ENCODE results near the gene DDAH2. TPM values are rescaled to one million over a fixed set of nuclear protein-coding genes. Genes with fewer than 3 reads are reported as not detected.

Gene DDAH2
- total and polyA plus RNA-seq, 10 of the 15 experiments (the other 5 are each of a cell fraction or from before 2014, with no cell fraction given) = 0.35 to 9.9 (median 6.2) TPM

- 97% methylated on average over 6 of the region's 6 CpGs for WGBS (ENCODE audit: insufficient coverage, insufficient replicate concordance, low lambda C conversion rate, missing lambda C conversion rate)
- TF ChIP-seq ASH2L (IDR thresholded peaks at IDR 0.05; ENCODE audit: borderline replicate concordance, low read depth) = no peak
- Histone ChIP-seq H4K20me1 (ENCODE audit: control insufficient read depth, insufficient read depth) (no peaks in the 10 kb centered on the region), H3K27me3 (replicated peaks in 1 of 2; ENCODE audit: control insufficient read depth in 2 of 2, insufficient read depth in 2 of 2, low read length in 1 of 2) (no peaks in the 10 kb centered on the region), H3K27ac (ENCODE audit: control insufficient read depth, insufficient read depth) (no peak overlapping the region), H3K4me2 (ENCODE audit: control insufficient read depth, insufficient read depth) (no peak overlapping the region), H3K4me3 (no peak overlapping the region), H2AFZ (ENCODE audit: control insufficient read depth, low read depth, low read length) (no peak overlapping the region), H3K9ac (ENCODE audit: control insufficient read depth, insufficient read depth, low read length) (no peak overlapping the region), H3K36me3 (ENCODE audit: control insufficient read depth in 2 of 2, insufficient read depth in 2 of 2, low read length in 1 of 2) (peaks cover 15 to 41% of the 10 kb centered on the region in 2 experiments), H3K4me1 (ENCODE audit: control insufficient read depth, insufficient read depth, low read length) (no peaks in the 10 kb centered on the region), H3K9me3 (replicated peaks; ENCODE audit: control insufficient read depth, insufficient read depth, low read length) (no peaks in the 10 kb centered on the region), H3K79me2 (ENCODE audit: control insufficient read depth, insufficient read depth, low read length) (no peaks in the 10 kb centered on the region)
- ChIA-PET CTCF (interaction anchor here (2.2 to 2.3 kb wide), 2 partner anchors 69 to 140 kb away, joined by 5 to 7 read pairs; no protein-coding TSS in a partner anchor), SMC1A (ENCODE audit: uncharacterized antibody, unreplicated experiment) (interaction anchor here (0.7 to 0.8 kb wide), 2 partner anchors 139 to 173 kb away, joined by 3 to 4 read pairs; no protein-coding TSS in a partner anchor), RAD21 (ENCODE audit: unreplicated experiment) (no interaction called here), POLR2A (interaction anchor here (0.8 kb wide), 1 partner anchor 140 kb away, joined by 7 read pairs; no protein-coding TSS in a partner anchor)
- no peak for ATAC-seq
- FAIRE-seq = no peak
- no peak for DNase-seq (ENCODE audit: low read depth, low spot score)
- in situ Hi-C loops (cut with MboI) = no loop called here
- intact Hi-C loops (cut with micrococcal nuclease; ENCODE audit: unreplicated experiment) = no loop called here
- BruUV-seq (replicated peaks) = no TSS peak
Measured at GRCh38 chr6:31691078-31691463, 38.0 kb downstream of the DDAH2 start.

- no peak overlapping the region for H3K9ac ChIP-seq (ENCODE audit: control insufficient read depth, insufficient read depth, low read length)
- TF ChIP-seq MYC (IDR thresholded peaks at IDR 0.05; ENCODE audit: insufficient read depth, insufficient read length, insufficient replicate concordance, low read length, severe bottlenecking) (no peak), BCL11A (IDR thresholded peaks at IDR 0.05; ENCODE audit: low read depth, low read length) (no peak), CBX5 (IDR thresholded peaks at IDR 0.05; ENCODE audit: low read depth) (no peak), KAT2A (conservative IDR thresholded peaks at IDR 0.05; ENCODE audit: control insufficient read depth, low read depth, low read length) (no peak), PAX8 (IDR thresholded peaks at IDR 0.05) (no peak), ZNF622 (IDR thresholded peaks at IDR 0.05) (no peak), EZH2 (IDR thresholded peaks at IDR 0.05; ENCODE audit: borderline replicate concordance, control insufficient read depth, low read depth, low read length) (no peak), HDGF (IDR thresholded peaks at IDR 0.05) (no peak), RCOR1 (conservative IDR thresholded peaks at IDR 0.05; ENCODE audit: low read depth, low read length) (no peak), ZZZ3 (IDR thresholded peaks at IDR 0.05; ENCODE audit: control insufficient read depth, insufficient read length, low read depth) (no peak), SMC3 (IDR thresholded peaks at IDR 0.05; ENCODE audit: borderline replicate concordance, low read length) (no peak), KLF5 (IDR thresholded peaks at IDR 0.05; ENCODE audit: partially characterized antibody) (no peak)
- TF ChIP-seq, protein P1, sequence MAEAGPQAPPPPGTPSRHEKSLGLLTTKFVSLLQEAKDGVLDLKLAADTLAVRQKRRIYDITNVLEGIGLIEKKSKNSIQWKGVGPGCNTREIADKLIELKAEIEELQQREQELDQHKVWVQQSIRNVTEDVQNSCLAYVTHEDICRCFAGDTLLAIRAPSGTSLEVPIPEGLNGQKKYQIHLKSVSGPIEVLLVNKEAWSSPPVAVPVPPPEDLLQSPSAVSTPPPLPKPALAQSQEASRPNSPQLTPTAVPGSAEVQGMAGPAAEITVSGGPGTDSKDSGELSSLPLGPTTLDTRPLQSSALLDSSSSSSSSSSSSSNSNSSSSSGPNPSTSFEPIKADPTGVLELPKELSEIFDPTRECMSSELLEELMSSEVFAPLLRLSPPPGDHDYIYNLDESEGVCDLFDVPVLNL (IDR thresholded peaks at IDR 0.05; ENCODE audit: low read depth, low read length) = no peak
- TF ChIP-seq, protein P2, sequence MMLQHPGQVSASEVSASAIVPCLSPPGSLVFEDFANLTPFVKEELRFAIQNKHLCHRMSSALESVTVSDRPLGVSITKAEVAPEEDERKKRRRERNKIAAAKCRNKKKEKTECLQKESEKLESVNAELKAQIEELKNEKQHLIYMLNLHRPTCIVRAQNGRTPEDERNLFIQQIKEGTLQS (IDR thresholded peaks at IDR 0.05; ENCODE audit: borderline replicate concordance, extremely low read depth, low read depth, low read length) = no peak
Measured at GRCh38 chr6:31690231-31691077, 38.6 kb downstream of the DDAH2 start.

More at GRCh38 chr6:31690231-31691077, 38.6 kb downstream of the DDAH2 start:
- H2AFZ ChIP-seq (ENCODE audit: control insufficient read depth, low read depth, low read length) = no peak overlapping the region
- peaks cover 15 to 41% of the 10 kb centered on the region in 2 experiments for H3K36me3 ChIP-seq (ENCODE audit: control insufficient read depth in 2 of 2, insufficient read depth in 2 of 2, low read length in 1 of 2)
- no peaks in the 10 kb centered on the region for H3K9me3 ChIP-seq (replicated peaks; ENCODE audit: control insufficient read depth, insufficient read depth, low read length)
- H3K79me2 ChIP-seq (ENCODE audit: control insufficient read depth, insufficient read depth, low read length) = no peaks in the 10 kb centered on the region
- H3K4me1 ChIP-seq (ENCODE audit: control insufficient read depth, insufficient read depth, low read length) = no peaks in the 10 kb centered on the region
- SMC1A ChIA-PET (ENCODE audit: uncharacterized antibody, unreplicated experiment) = interaction anchor here (0.7 to 0.8 kb wide), 3 partner anchors 11 to 173 kb away, joined by 3 to 4 read pairs (median 3); no protein-coding TSS in a partner anchor
- RAD21 ChIA-PET (ENCODE audit: unreplicated experiment) = interaction anchor here (1.1 kb wide), 1 partner anchor 68 kb away, joined by 3 read pairs; no protein-coding TSS in a partner anchor
- WGBS (ENCODE audit: insufficient coverage, insufficient replicate concordance, low lambda C conversion rate, missing lambda C conversion rate) = 76% methylated on average over 10 of the region's 10 CpGs
- H3K4me3 ChIP-seq = no peak overlapping the region
- in situ Hi-C loops (cut with MboI) = no loop called here
- DNase-seq (ENCODE audit: low read depth, low spot score) = no peak
- CTCF ChIA-PET = interaction anchor here (0.7 to 2.3 kb wide), 3 partner anchors 15 to 139 kb away, joined by 4 to 7 read pairs (median 5); no protein-coding TSS in a partner anchor
- H3K4me2 ChIP-seq (ENCODE audit: control insufficient read depth, insufficient read depth) = no peak overlapping the region
- H3K27ac ChIP-seq (ENCODE audit: control insufficient read depth, insufficient read depth) = no peak overlapping the region
- H3K27me3 ChIP-seq (replicated peaks in 1 of 2; ENCODE audit: control insufficient read depth in 2 of 2, insufficient read depth in 2 of 2, low read length in 1 of 2) = no peaks in the 10 kb centered on the region
- ATAC-seq = no peak
- intact Hi-C loops (cut with micrococcal nuclease; ENCODE audit: unreplicated experiment) = no loop called here
- no TSS peak for BruUV-seq (replicated peaks)
- no peak for FAIRE-seq
- POLR2A ChIA-PET = interaction anchor here (0.5 to 0.8 kb wide), 3 partner anchors 28 to 140 kb away, joined by 3 to 7 read pairs (median 3); no protein-coding TSS in a partner anchor
- no peaks in the 10 kb centered on the region for H4K20me1 ChIP-seq (ENCODE audit: control insufficient read depth, insufficient read depth)
